Fibroblast of mammary gland (primary cell): ENCODE data around the gene STH.

Experiments used
- DNase-seq: peaks from one replicate; pipeline ENCODE4 v3.0.0-alpha.2; 2010; ENCODE audit warnings: low read depth
- H3K4me3 ChIP-seq: 2 replicates; pipeline ENCODE4 v1.5.1; 2011; ENCODE audit warnings: low read depth, mild to moderate bottlenecking, low read length, moderate library complexity; ENCODE audit not compliant: control insufficient read depth
- TF ChIP-seq, protein P1 (sequence below): conservative IDR thresholded peaks from 2 replicates; pipeline ENCODE4 v1.5.1; 2011; ENCODE audit warnings: low read depth, low read length, inconsistent platforms; ENCODE audit not compliant: control insufficient read depth, insufficient read depth

The STH gene

DNA sequence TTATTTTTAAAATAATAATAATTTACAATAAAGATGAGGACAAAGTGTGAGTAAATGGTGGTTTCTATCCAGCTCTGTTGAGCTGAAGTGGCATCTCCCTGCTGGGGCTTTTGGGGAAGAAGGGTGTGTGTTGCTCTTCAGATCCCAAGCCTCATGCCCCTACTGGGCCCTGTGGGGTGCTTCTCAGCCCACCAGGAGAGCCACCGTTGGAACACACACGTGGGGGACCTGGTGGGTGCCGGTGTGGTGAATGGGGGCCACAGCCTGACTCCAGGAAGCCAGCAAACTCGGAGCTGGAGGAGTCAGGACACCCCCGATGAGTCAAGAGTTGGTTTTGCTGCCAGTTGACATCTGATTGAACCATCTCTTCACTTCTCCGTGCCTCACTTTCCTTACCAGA lies 37.8 kb upstream of the STH start:
- TF ChIP-seq, protein P1, sequence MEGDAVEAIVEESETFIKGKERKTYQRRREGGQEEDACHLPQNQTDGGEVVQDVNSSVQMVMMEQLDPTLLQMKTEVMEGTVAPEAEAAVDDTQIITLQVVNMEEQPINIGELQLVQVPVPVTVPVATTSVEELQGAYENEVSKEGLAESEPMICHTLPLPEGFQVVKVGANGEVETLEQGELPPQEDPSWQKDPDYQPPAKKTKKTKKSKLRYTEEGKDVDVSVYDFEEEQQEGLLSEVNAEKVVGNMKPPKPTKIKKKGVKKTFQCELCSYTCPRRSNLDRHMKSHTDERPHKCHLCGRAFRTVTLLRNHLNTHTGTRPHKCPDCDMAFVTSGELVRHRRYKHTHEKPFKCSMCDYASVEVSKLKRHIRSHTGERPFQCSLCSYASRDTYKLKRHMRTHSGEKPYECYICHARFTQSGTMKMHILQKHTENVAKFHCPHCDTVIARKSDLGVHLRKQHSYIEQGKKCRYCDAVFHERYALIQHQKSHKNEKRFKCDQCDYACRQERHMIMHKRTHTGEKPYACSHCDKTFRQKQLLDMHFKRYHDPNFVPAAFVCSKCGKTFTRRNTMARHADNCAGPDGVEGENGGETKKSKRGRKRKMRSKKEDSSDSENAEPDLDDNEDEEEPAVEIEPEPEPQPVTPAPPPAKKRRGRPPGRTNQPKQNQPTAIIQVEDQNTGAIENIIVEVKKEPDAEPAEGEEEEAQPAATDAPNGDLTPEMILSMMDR: no peak
- DNase-seq: no peak
- no peak overlapping the region for H3K4me3 ChIP-seq

DNA sequence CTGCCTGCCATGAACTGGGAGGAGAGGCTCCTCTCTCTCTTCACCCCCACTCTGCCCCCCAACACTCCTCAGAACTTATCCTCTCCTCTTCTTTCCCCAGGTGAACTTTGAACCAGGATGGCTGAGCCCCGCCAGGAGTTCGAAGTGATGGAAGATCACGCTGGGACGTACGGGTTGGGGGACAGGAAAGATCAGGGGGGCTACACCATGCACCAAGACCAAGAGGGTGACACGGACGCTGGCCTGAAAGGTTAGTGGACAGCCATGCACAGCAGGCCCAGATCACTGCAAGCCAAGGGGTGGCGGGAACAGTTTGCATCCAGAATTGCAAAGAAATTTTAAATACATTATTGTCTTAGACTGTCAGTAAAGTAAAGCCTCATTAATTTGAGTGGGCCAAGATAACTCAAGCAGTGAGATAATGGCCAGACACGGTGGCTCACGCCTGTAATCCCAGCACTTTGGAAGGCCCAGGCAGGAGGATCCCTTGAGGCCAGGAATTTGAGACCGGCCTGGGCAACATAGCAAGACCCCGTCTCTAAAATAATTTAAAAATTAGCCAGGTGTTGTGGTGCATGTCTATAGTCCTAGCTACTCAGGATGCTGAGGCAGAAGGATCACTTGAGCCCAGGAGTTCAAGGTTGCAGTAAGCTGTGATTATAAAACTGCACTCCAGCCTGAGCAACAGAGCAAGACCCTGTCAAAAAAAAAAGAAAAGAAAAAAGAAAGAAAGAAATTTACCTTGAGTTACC lies 36.7 kb upstream of the STH start:
- TF ChIP-seq, protein P1: no peak
- no peak overlapping the region for H3K4me3 ChIP-seq
- DNase-seq: no peak

DNA sequence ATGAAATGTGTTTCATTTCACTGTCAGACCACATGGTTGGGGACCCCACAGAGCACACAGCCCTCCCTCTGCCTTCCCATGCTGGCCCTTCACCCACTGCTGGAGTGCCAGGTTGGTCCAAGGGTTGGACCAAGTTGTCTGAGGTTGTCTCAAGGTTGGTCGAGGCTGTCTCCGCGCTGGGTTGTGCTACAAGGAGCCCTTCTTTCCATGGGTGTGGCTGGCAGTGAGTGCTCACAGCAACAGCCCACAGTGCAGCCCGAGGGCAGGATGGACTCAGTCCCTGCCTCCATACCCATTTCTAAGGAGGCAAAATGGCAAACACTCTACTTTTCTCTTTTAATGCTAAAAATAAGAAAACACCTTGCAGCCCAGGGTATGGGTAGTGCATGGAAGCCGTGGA lies 35.8 kb upstream of the STH start:
- DNase-seq: no peak
- TF ChIP-seq, protein P1: no peak
- H3K4me3 ChIP-seq: no peak overlapping the region

- H3K4me3 ChIP-seq: no peak overlapping the region
- TF ChIP-seq, protein P1: no peak
- no peak for DNase-seq
Observed at GRCh38 chr17:45963889-45964288, 35.2 kb upstream of the STH start.

GRCh38 chr17:45964634-45965033 lies 34.4 kb upstream of the STH start:
- H3K4me3 ChIP-seq: no peak overlapping the region
- TF ChIP-seq, protein P1: no peak
- DNase-seq: no peak

- DNase-seq: no peak
- no peak overlapping the region for H3K4me3 ChIP-seq
- TF ChIP-seq, protein P1: no peak
Observed at GRCh38 chr17:45965812-45966211, 33.2 kb upstream of the STH start.
